WTC11 (cell line): Measurements from ENCODE around the gene APPL1.

Experiments
- CBFB ChIP-seq: sonication (generic); formaldehyde crosslinking; IDR thresholded peaks from 2 replicates; pipeline ENCODE4 v1.8.1; 2022; ENCODE audit warnings: mild to moderate bottlenecking, low read depth, missing genetic modification reagents
- CDX4 ChIP-seq: fragments of 250-450 bp; sonication (Bioruptor Pico); IDR thresholded peaks from 2 replicates; pipeline ENCODE4 v1.9.0; 2021; ENCODE audit warnings: moderate library complexity, mild to moderate bottlenecking, inconsistent platforms, borderline replicate concordance
- CREB1 ChIP-seq: sonication (generic); formaldehyde crosslinking; IDR thresholded peaks from 2 replicates; pipeline ENCODE4 v1.8.0; 2023; ENCODE audit warnings: mild to moderate bottlenecking, missing genetic modification reagents
- CTCF ChIP-seq: fragments of 200-600 bp; IDR thresholded peaks from 2 replicates; pipeline ENCODE4 v1.8.0; 2022; ENCODE audit warnings: antibody characterized with exemption
- E2F1 ChIP-seq: sonication (generic); formaldehyde crosslinking; IDR thresholded peaks from 2 replicates; pipeline ENCODE4 v1.8.0; 2022; ENCODE audit warnings: mild to moderate bottlenecking, missing genetic modification reagents
- ESRRA ChIP-seq: sonication (generic); formaldehyde crosslinking; IDR thresholded peaks from 2 replicates; pipeline ENCODE4 v1.8.1; 2022; ENCODE audit warnings: mild to moderate bottlenecking, missing genetic modification reagents, borderline replicate concordance
- FOXJ3 ChIP-seq: sonication (generic); formaldehyde crosslinking; IDR thresholded peaks from 2 replicates; pipeline ENCODE4 v1.9.0; 2021; ENCODE audit warnings: missing genetic modification reagents, mild to moderate bottlenecking, borderline replicate concordance
- MAX ChIP-seq: sonication (generic); formaldehyde crosslinking; IDR thresholded peaks from 2 replicates; pipeline ENCODE4 v1.8.0; 2022; ENCODE audit warnings: mild to moderate bottlenecking, missing genetic modification reagents
- MLX ChIP-seq: sonication (generic); formaldehyde crosslinking; IDR thresholded peaks from 2 replicates; pipeline ENCODE4 v1.8.1; 2023; ENCODE audit warnings: mild to moderate bottlenecking, missing genetic modification reagents, moderate library complexity
- RORB ChIP-seq: fragments of 250-450 bp; sonication (Bioruptor Pico); IDR thresholded peaks from 2 replicates; pipeline ENCODE4 v1.9.0; 2021; ENCODE audit warnings: mild to moderate bottlenecking
- TP53 ChIP-seq: sonication (generic); formaldehyde crosslinking; IDR thresholded peaks from 2 replicates; pipeline ENCODE4 v1.8.1; 2023; ENCODE audit warnings: mild to moderate bottlenecking, missing genetic modification reagents
- USF2 ChIP-seq: sonication (generic); formaldehyde crosslinking; IDR thresholded peaks from 2 replicates; pipeline ENCODE4 v1.8.1; 2023; ENCODE audit warnings: mild to moderate bottlenecking, missing genetic modification reagents, moderate library complexity
- ZNF232 ChIP-seq: sonication (generic); formaldehyde crosslinking; IDR thresholded peaks from 2 replicates; pipeline ENCODE4 v1.8.0; 2022; ENCODE audit warnings: mild to moderate bottlenecking, missing genetic modification reagents
- ZNF425 ChIP-seq: fragments of 250-450 bp; sonication (Bioruptor Pico); conservative IDR thresholded peaks from 2 replicates; pipeline ENCODE4 v1.9.0; 2021; ENCODE audit warnings: mild to moderate bottlenecking

GRCh38 chr3:57281715-57282114 lies 54.2 kb downstream of the APPL1 start:
- TF ChIP-seq CTCF (no peak), CBFB (CRISPR knock-in tag) (no peak), ZNF232 (CRISPR knock-in tag) (no peak), MLX (CRISPR knock-in tag) (no peak), FOXJ3 (CRISPR knock-in tag) (no peak), RORB (no peak), TP53 (no peak), CREB1 (CRISPR knock-in tag) (no peak), ZNF425 (CRISPR knock-in tag) (no peak), MAX (no peak), ESRRA (CRISPR knock-in tag) (no peak), E2F1 (CRISPR knock-in tag) (no peak), CDX4 (CRISPR knock-in tag) (no peak), USF2 (CRISPR knock-in tag) (no peak)
